ENCODE data around the gene DNTTIP2.

Gene DNTTIP2

DNA sequence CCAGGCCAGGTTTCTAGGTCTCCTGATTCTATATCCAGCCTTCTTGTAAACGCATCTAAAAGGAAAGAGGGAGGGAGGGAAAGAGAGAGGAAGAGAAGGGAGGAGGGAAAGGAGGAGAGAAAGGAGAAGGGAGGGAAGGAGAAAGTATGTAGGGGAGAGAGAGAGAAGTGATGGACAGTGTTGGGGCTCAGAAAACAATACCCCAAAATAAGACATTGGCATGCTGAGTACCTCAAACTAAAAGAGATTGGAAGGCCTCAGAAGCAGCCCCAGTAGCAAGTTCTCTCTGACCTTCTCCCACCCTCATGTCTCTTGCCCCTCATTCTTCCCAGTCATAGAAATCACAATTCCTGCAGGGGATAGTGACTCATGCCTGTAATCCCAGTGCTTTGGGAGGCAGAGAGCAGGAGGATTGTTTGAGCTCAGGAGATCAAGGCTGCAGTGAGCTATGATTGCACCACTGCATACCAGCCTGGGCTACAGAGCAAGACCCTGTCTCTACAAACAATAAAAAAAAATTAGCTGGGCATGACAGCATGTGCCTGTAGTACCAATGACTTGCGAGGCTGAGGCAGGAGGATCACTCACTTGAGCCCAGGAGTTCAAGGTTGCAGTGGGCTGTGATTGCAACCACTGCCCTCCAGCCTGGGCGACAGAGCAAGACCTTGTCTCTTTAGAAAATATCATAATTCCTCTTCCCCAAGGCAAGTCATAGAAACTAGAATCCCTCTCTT lies 51.2 kb downstream of the DNTTIP2 start:
- H3K9ac ChIP-seq (ENCODE audit: low read depth, low read length) = no peak overlapping the region
- DNase-seq (no peak), ATAC-seq (ENCODE audit: insufficient read depth, low read depth) (no peak)
- H3K4me3 ChIP-seq (ENCODE audit: low read depth in 1 of 2, low read length in 2 of 2) = no peak overlapping the region
- no peak overlapping the region for H3K27ac ChIP-seq (ENCODE audit: low read length)
- H4K20me1 ChIP-seq (ENCODE audit: insufficient read depth, low read length) = no peaks in the 10 kb centered on the region
- no peak overlapping the region for H2AFZ ChIP-seq (ENCODE audit: low read depth, low read length)
- H3K4me2 ChIP-seq (ENCODE audit: insufficient read depth, low read length) = no peak overlapping the region
- no peaks in the 10 kb centered on the region for H3K36me3 ChIP-seq (ENCODE audit: insufficient read depth, low read length)
- peaks cover 1% of the 10 kb centered on the region for H3K9me3 ChIP-seq (ENCODE audit: insufficient read depth, low read length, severe bottlenecking)
- H3K4me1 ChIP-seq (ENCODE audit: insufficient read depth, low read length) = no peaks in the 10 kb centered on the region
- H3K79me2 ChIP-seq (ENCODE audit: insufficient read depth, low read length) = no peaks in the 10 kb centered on the region
- TF ChIP-seq, protein P1, sequence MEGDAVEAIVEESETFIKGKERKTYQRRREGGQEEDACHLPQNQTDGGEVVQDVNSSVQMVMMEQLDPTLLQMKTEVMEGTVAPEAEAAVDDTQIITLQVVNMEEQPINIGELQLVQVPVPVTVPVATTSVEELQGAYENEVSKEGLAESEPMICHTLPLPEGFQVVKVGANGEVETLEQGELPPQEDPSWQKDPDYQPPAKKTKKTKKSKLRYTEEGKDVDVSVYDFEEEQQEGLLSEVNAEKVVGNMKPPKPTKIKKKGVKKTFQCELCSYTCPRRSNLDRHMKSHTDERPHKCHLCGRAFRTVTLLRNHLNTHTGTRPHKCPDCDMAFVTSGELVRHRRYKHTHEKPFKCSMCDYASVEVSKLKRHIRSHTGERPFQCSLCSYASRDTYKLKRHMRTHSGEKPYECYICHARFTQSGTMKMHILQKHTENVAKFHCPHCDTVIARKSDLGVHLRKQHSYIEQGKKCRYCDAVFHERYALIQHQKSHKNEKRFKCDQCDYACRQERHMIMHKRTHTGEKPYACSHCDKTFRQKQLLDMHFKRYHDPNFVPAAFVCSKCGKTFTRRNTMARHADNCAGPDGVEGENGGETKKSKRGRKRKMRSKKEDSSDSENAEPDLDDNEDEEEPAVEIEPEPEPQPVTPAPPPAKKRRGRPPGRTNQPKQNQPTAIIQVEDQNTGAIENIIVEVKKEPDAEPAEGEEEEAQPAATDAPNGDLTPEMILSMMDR (IDR thresholded peaks at IDR 0.05; ENCODE audit: borderline replicate concordance, extremely low read depth, low read length, poor library complexity, severe bottlenecking) = no peak
- TF ChIP-seq EZH2 (IDR thresholded peaks at IDR 0.05; ENCODE audit: borderline replicate concordance, low read depth, low read length, severe bottlenecking) = no peak
- no peaks in the 10 kb centered on the region for H3K27me3 ChIP-seq (ENCODE audit: insufficient read depth, low read length, poor library complexity)

DNA sequence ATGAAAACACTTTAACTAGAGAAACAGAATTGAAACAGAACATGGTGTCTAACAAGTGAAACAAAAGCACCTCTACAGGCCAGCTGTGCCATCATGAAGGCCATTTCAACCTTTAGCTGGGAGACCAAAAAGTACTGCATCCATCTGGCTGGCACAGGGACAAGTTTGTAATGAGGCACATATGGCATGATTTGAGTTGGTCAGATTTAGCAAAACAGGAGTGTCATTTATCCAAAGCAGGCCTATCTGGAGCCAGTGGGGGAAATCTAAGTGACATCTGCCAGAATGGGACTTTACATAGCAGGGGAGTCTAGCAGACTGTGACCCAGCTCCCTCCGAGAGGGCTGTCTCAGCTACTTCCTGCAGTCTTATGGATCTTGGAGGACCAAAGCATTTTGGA lies 51.9 kb downstream of the DNTTIP2 start:
- Histone ChIP-seq H3K79me2 (ENCODE audit: insufficient read depth, low read length) (no peaks in the 10 kb centered on the region), H2AFZ (ENCODE audit: low read depth, low read length) (no peak overlapping the region), H3K4me1 (ENCODE audit: insufficient read depth, low read length) (no peaks in the 10 kb centered on the region), H3K9ac (ENCODE audit: low read depth, low read length) (no peak overlapping the region), H4K20me1 (ENCODE audit: insufficient read depth, low read length) (no peaks in the 10 kb centered on the region), H3K4me3 (ENCODE audit: low read depth in 1 of 2, low read length in 2 of 2) (no peak overlapping the region), H3K9me3 (ENCODE audit: insufficient read depth, low read length, severe bottlenecking) (no peaks in the 10 kb centered on the region), H3K27me3 (ENCODE audit: insufficient read depth, low read length, poor library complexity) (no peaks in the 10 kb centered on the region), H3K4me2 (ENCODE audit: insufficient read depth, low read length) (no peak overlapping the region), H3K27ac (ENCODE audit: low read length) (no peak overlapping the region), H3K36me3 (ENCODE audit: insufficient read depth, low read length) (no peaks in the 10 kb centered on the region)
- no peak for TF ChIP-seq EZH2 (IDR thresholded peaks at IDR 0.05; ENCODE audit: borderline replicate concordance, low read depth, low read length, severe bottlenecking)
- TF ChIP-seq, protein P1 (IDR thresholded peaks at IDR 0.05; ENCODE audit: borderline replicate concordance, extremely low read depth, low read length, poor library complexity, severe bottlenecking) = no peak
- ATAC-seq (ENCODE audit: insufficient read depth, low read depth) (no peak), DNase-seq (no peak)

DNA sequence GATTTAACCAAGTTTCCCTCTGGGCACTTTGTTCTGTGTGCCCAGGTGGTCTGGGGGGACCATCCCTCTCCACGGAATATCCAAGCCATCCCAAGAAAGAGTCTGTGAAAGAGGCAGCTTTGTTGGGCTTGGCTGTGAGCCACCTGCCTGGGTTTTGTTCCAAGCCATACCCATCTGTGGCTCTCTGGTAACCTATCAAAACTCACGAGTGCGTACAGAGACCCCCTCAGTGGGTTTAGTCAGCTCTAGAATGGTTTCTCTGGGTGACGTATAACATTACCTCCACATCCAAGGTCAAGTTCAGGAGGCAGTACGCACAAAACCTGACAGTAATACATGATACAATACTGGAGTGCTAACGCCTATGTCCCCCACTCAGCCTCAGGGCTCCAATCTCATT lies 54.2 kb downstream of the DNTTIP2 start:
- Histone ChIP-seq H3K9ac (ENCODE audit: low read depth, low read length) (no peak overlapping the region), H3K27me3 (ENCODE audit: insufficient read depth, low read length, poor library complexity) (no peaks in the 10 kb centered on the region), H3K79me2 (ENCODE audit: insufficient read depth, low read length) (no peaks in the 10 kb centered on the region), H4K20me1 (ENCODE audit: insufficient read depth, low read length) (no peaks in the 10 kb centered on the region), H3K4me3 (ENCODE audit: low read depth in 1 of 2, low read length in 2 of 2) (no peak overlapping the region), H3K9me3 (ENCODE audit: insufficient read depth, low read length, severe bottlenecking) (no peaks in the 10 kb centered on the region), H3K36me3 (ENCODE audit: insufficient read depth, low read length) (no peaks in the 10 kb centered on the region), H3K4me2 (ENCODE audit: insufficient read depth, low read length) (no peak overlapping the region), H2AFZ (ENCODE audit: low read depth, low read length) (no peak overlapping the region), H3K27ac (ENCODE audit: low read length) (no peak overlapping the region), H3K4me1 (ENCODE audit: insufficient read depth, low read length) (no peaks in the 10 kb centered on the region)
- no peak for DNase-seq
- ATAC-seq (ENCODE audit: insufficient read depth, low read depth) = no peak
- TF ChIP-seq EZH2 (IDR thresholded peaks at IDR 0.05; ENCODE audit: borderline replicate concordance, low read depth, low read length, severe bottlenecking) = no peak
- TF ChIP-seq, protein P1 (IDR thresholded peaks at IDR 0.05; ENCODE audit: borderline replicate concordance, extremely low read depth, low read length, poor library complexity, severe bottlenecking) = no peak
